ENCODE data around the gene RBM34.
A peak's percentile ranks its signal among the peaks of the same experiment; 100 is the strongest.
"Not testable (repeated sequence)": the region's sequence is repeated elsewhere in the genome, so short reads cannot be mapped to it uniquely, and the experiment has no call there.

The RBM34 gene

GRCh38 chr1:235160957-235161684 lies at the start of gene RBM34:
TSS of gene RBM34 (minus strand) at chr1:235161250. CDS start at chr1:235161226, 24 bp downstream.
- peak; percentile 93 for DNase-seq (ENCODE audit: low spot score)

- no peak for DNase-seq (ENCODE audit: low spot score)
Measured at GRCh38 chr1:235207209-235207565, 46.1 kb upstream of the RBM34 start.

- no peak for DNase-seq (ENCODE audit: low spot score)
Measured at GRCh38 chr1:235206533-235207208, 45.6 kb upstream of the RBM34 start.

GRCh38 chr1:235205687-235206086 lies 44.6 kb upstream of the RBM34 start:
- no peak for DNase-seq (ENCODE audit: low spot score)

GRCh38 chr1:235203428-235203827 lies 42.4 kb upstream of the RBM34 start:
- no peak for DNase-seq (ENCODE audit: low spot score)

GRCh38 chr1:235202447-235202846 lies 41.4 kb upstream of the RBM34 start:
- DNase-seq (ENCODE audit: low spot score) = not testable (repeated sequence)

GRCh38 chr1:235199441-235199840 lies 38.4 kb upstream of the RBM34 start:
- no peak for DNase-seq (ENCODE audit: low spot score)

GRCh38 chr1:235190431-235190830 lies 29.4 kb upstream of the RBM34 start:
- DNase-seq (ENCODE audit: low spot score) = no peak

- DNase-seq (ENCODE audit: low spot score) = no peak
Measured at GRCh38 chr1:235187316-235187715, 26.3 kb upstream of the RBM34 start.

GRCh38 chr1:235181561-235182245 lies 20.7 kb upstream of the RBM34 start:
- DNase-seq (ENCODE audit: low spot score) = no peak

GRCh38 chr1:235180916-235181460 lies 19.9 kb upstream of the RBM34 start:
- no peak for DNase-seq (ENCODE audit: low spot score)

- no peak for DNase-seq (ENCODE audit: low spot score)
Measured at GRCh38 chr1:235176486-235176885, 15.4 kb upstream of the RBM34 start.

- no peak for DNase-seq (ENCODE audit: low spot score)
Measured at GRCh38 chr1:235169986-235170385, 8.9 kb upstream of the RBM34 start.

- DNase-seq (ENCODE audit: low spot score) = no peak
Measured at GRCh38 chr1:235168375-235168774, 7.3 kb upstream of the RBM34 start.

- DNase-seq (ENCODE audit: low spot score) = no peak
Measured at GRCh38 chr1:235161685-235162327, 756 bp upstream of the RBM34 start.

GRCh38 chr1:235160383-235160956 lies 580 bp downstream of the RBM34 start:
- DNase-seq (ENCODE audit: low spot score) = peak; percentile 46

- DNase-seq (ENCODE audit: low spot score) = not testable (repeated sequence)
Measured at GRCh38 chr1:235159930-235160329, 1.1 kb downstream of the RBM34 start.

- DNase-seq (ENCODE audit: low spot score) = not testable (repeated sequence)
Measured at GRCh38 chr1:235159284-235159683, 1.8 kb downstream of the RBM34 start.

GRCh38 chr1:235158680-235159079 lies 2.4 kb downstream of the RBM34 start:
- DNase-seq (ENCODE audit: low spot score) = no peak

- no peak for DNase-seq (ENCODE audit: low spot score)
Measured at GRCh38 chr1:235157150-235157549, 3.9 kb downstream of the RBM34 start.

- DNase-seq (ENCODE audit: low spot score) = no peak
Measured at GRCh38 chr1:235156740-235157139, 4.3 kb downstream of the RBM34 start.

GRCh38 chr1:235156265-235156664 lies 4.8 kb downstream of the RBM34 start:
- DNase-seq (ENCODE audit: low spot score) = no peak

All from LoVo (cell line).